Neuronal stem cell (in vitro differentiated cells): ENCODE measurements around the gene ADGRL3.

Source experiments
- DNase-seq: peaks from one replicate; pipeline ENCODE4 v3.0.0-alpha.2; 2013; ENCODE audit warnings: low spot score
- H2AFZ ChIP-seq: one replicate; pipeline ENCODE4 v1.6.1; 2013; ENCODE audit warnings: mild to moderate bottlenecking, low read length, inconsistent platforms
- H2AK5ac ChIP-seq: 2 replicates; pipeline ENCODE4 v1.6.1; 2013; ENCODE audit warnings: low read depth, mild to moderate bottlenecking, inconsistent platforms, low read length, moderate library complexity, mixed read lengths
- H2BK120ac ChIP-seq: 2 replicates; pipeline ENCODE4 v1.6.1; 2013; ENCODE audit warnings: low read depth, mild to moderate bottlenecking, inconsistent platforms, low read length, moderate library complexity, mixed read lengths
- H2BK12ac ChIP-seq: one replicate; pipeline ENCODE4 v1.6.1; 2013; ENCODE audit warnings: low read length, inconsistent platforms
- H2BK15ac ChIP-seq: 2 replicates; pipeline ENCODE4 v1.6.1; 2013; ENCODE audit warnings: mild to moderate bottlenecking, low read length, inconsistent platforms, mixed read lengths
- H2BK5ac ChIP-seq: one replicate; pipeline ENCODE4 v1.6.1; 2013; ENCODE audit warnings: inconsistent platforms, mild to moderate bottlenecking, low read length, moderate library complexity
- H3K14ac ChIP-seq: one replicate; pipeline ENCODE4 v1.6.1; 2013; ENCODE audit warnings: low read length, inconsistent platforms
- H3K18ac ChIP-seq: 2 replicates; pipeline ENCODE4 v1.6.1; 2013; ENCODE audit warnings: low read length, inconsistent platforms
- H3K23ac ChIP-seq: 2 replicates; pipeline ENCODE4 v1.6.1; 2013; ENCODE audit warnings: low read depth, mild to moderate bottlenecking, mixed read lengths, low read length, inconsistent platforms; ENCODE audit not compliant: poor library complexity
- H3K27ac ChIP-seq: replicated peaks from 3 replicates; pipeline ENCODE4 v1.5.1; 2013; ENCODE audit warnings: low read length, inconsistent platforms
- H3K27me3 ChIP-seq, 3 experiments: 2 replicates each; pipeline ENCODE4 v1.6.1; 2013; ENCODE audit warnings: low read length in 3 of 3, mild to moderate bottlenecking in 2 of 3, inconsistent platforms in 1 of 3, low read depth in 1 of 3, mixed read lengths in 1 of 3, moderate library complexity in 1 of 3; ENCODE audit not compliant: control insufficient read depth in 3 of 3, insufficient read depth in 3 of 3
- H3K36me3 ChIP-seq, 2 donors: replicated peaks in 1 of 2; 2 replicates each; pipeline ENCODE4 v1.6.1; 2013; ENCODE audit warnings: low read length in 2 of 2; ENCODE audit not compliant: control insufficient read depth in 2 of 2, insufficient read depth in 2 of 2
- H3K4ac ChIP-seq: 2 replicates; pipeline ENCODE4 v1.6.1; 2013; ENCODE audit warnings: inconsistent platforms, mild to moderate bottlenecking, low read length, moderate library complexity
- H3K4me1 ChIP-seq, 2 donors: 1 replicate in 1 of 2; 2 replicates in 1 of 2; pipeline ENCODE4 v1.6.1; 2013; ENCODE audit warnings: low read length in 2 of 2, low read depth in 1 of 2; ENCODE audit not compliant: control insufficient read depth in 2 of 2, insufficient read depth in 1 of 2
- H3K4me2 ChIP-seq: one replicate; pipeline ENCODE4 v1.6.1; 2013; ENCODE audit warnings: mild to moderate bottlenecking, low read length, inconsistent platforms; ENCODE audit not compliant: insufficient read depth, poor library complexity, severe bottlenecking
- H3K4me3 ChIP-seq, 2 donors: 2 replicates each; pipeline ENCODE4 v1.5.1; 2013; ENCODE audit warnings: low read length in 2 of 2, mild to moderate bottlenecking in 2 of 2, inconsistent platforms in 1 of 2, moderate library complexity in 1 of 2
- H3K79me1 ChIP-seq: one replicate; pipeline ENCODE4 v1.6.1; 2013; ENCODE audit warnings: low read depth, mild to moderate bottlenecking, inconsistent platforms, low read length, moderate library complexity
- H3K9ac ChIP-seq: one replicate; pipeline ENCODE4 v1.6.1; 2013; ENCODE audit warnings: mild to moderate bottlenecking, low read depth, low read length, inconsistent platforms; ENCODE audit not compliant: poor library complexity
- H3K9me3 ChIP-seq, 2 donors: replicated peaks in 1 of 2; 2 replicates each; pipeline versions ENCODE3 to v1.6.1; 2013; ENCODE audit warnings: low read length in 2 of 2, mild to moderate bottlenecking in 2 of 2, inconsistent platforms in 1 of 2, low read depth in 1 of 2, mixed read lengths in 1 of 2, moderate library complexity in 1 of 2; ENCODE audit not compliant: control insufficient read depth in 2 of 2, insufficient read depth in 1 of 2
- H4K8ac ChIP-seq: one replicate; pipeline ENCODE4 v1.6.1; 2013; ENCODE audit warnings: low read depth, mild to moderate bottlenecking, inconsistent platforms, low read length, moderate library complexity
- H4K91ac ChIP-seq: one replicate; pipeline ENCODE4 v1.6.1; 2013; ENCODE audit warnings: low read length, low read depth, mild to moderate bottlenecking, inconsistent platforms; ENCODE audit not compliant: poor library complexity
- WGBS, 2 donors: extraction: QIAGEN DNeasy Blood & Tissue Kit; methylation state at CpG; one replicate each; pipeline ENCODE4 v1.1.7; 2013; ENCODE audit warnings: missing lambda C conversion rate in 2 of 2, mixed read lengths in 1 of 2; ENCODE audit not compliant: insufficient read length in 2 of 2, insufficient replicate concordance in 1 of 2; ENCODE audit errors: extremely low coverage in 2 of 2; 5-methylcytosine and 5-hydroxymethylcytosine counted together

ADGRL3 gene

DNA sequence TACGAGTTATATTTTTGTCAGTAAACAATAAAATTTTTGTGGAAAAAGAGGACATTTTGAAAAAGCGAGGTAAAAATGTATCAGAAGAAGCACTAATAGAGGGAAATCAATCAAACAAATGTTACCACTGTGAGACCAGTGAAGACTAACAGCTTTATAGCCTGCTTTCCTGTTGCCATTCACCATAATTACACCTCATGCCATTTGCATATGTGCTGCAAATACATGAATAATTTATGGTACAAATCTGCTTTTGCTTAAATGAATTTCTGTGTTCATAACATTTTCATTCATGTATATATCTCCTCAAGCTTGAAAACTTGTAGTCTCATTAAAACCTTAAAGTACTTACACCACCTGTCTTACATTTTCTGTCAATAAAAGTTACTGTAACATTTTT lies 830.8 kb downstream of the ADGRL3 start:
- Histone ChIP-seq H3K4me2 (no peak overlapping the region), H3K18ac (no peak overlapping the region), H3K4me3 (no peak overlapping the region), H3K27ac (no peak overlapping the region), H3K9me3 (no peaks in the 10 kb centered on the region), H3K23ac (no peak overlapping the region), H2AFZ (no peak overlapping the region), H2AK5ac (no peak overlapping the region), H3K14ac (no peak overlapping the region), H2BK12ac (no peak overlapping the region), H4K8ac (no peak overlapping the region), H2BK15ac (no peak overlapping the region), H4K91ac (no peak overlapping the region), H3K79me1 (no peaks in the 10 kb centered on the region), H3K9ac (no peak overlapping the region), H3K4ac (no peak overlapping the region), H3K4me1 (no peaks in the 10 kb centered on the region), H3K36me3 (no peaks in the 10 kb centered on the region), H3K27me3 (no peaks in the 10 kb centered on the region), H2BK120ac (no peak overlapping the region), H2BK5ac (no peak overlapping the region)
- no peak for DNase-seq
- WGBS, 2 donors: no CpG with 5 or more reads among the region's 2 CpGs

DNA sequence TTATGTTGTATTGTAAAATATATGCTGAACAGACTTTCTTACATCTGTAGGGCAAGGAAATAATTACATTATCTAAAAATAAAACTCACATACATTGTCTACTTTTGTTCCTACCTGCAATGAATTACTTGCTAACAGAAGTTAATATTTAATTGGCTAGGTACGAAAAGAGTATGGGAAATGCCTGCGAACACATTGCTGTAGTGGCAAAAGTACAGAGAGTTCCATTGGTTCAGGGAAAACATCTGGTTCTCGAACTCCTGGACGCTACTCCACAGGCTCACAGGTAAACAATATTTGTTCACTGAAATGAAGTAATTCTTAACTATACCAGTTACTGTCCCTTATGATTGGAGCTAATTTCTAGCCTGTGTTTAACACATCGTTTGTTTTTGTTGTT lies 837.4 kb downstream of the ADGRL3 start:
- no peak overlapping the region for H3K27ac ChIP-seq
- WGBS, 2 donors: no CpG with 5 or more reads among the region's 5 CpGs

DNA sequence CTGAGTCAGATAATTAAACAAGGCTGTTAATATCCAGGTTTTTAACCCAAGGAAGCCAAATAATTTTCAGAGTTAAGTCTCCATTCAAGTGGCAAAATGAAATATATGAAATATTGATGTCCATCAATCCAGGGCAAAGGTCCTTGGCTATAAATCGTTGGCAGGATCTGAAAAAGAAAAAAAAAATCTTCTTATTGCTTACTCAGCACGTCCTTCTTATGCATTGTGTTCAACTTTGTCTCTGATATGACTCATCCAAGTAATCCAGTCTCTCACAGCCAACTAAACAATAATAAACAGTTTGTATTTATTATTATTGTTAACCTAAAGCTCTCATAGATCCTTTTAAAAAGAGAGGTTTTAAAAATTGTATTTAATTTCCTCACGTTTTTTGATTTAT lies 851.2 kb downstream of the ADGRL3 start:
- no CpG with 5 or more reads among the region's 3 CpGs for WGBS, 2 donors
- H2BK15ac ChIP-seq: no peak overlapping the region
- H3K18ac ChIP-seq: no peak overlapping the region
- no peak overlapping the region for H3K23ac ChIP-seq
- H3K27me3 ChIP-seq: no peaks in the 10 kb centered on the region
- H3K4me3 ChIP-seq: no peak overlapping the region
- no peaks in the 10 kb centered on the region for H3K4me1 ChIP-seq
- no peak overlapping the region for H2AK5ac ChIP-seq
- H2AFZ ChIP-seq: no peak overlapping the region
- no peaks in the 10 kb centered on the region for H3K36me3 ChIP-seq
- no peak overlapping the region for H2BK5ac ChIP-seq
- H3K4ac ChIP-seq: no peak overlapping the region
- H3K14ac ChIP-seq: no peak overlapping the region
- H3K79me1 ChIP-seq: no peaks in the 10 kb centered on the region
- DNase-seq: no peak
- H4K91ac ChIP-seq: no peak overlapping the region
- no peak overlapping the region for H4K8ac ChIP-seq
- H2BK12ac ChIP-seq: no peak overlapping the region
- H3K4me2 ChIP-seq: no peak overlapping the region
- no peak overlapping the region for H3K27ac ChIP-seq
- H3K9me3 ChIP-seq: no peaks in the 10 kb centered on the region
- no peak overlapping the region for H2BK120ac ChIP-seq
- H3K9ac ChIP-seq: no peak overlapping the region

More for the DNA sequence above, 837.4 kb downstream of the ADGRL3 start:
- no peak overlapping the region for H2BK12ac ChIP-seq
- no peak overlapping the region for H3K23ac ChIP-seq
- no peak for DNase-seq
- H3K4ac ChIP-seq: no peak overlapping the region
- no peaks in the 10 kb centered on the region for H3K79me1 ChIP-seq
- H3K14ac ChIP-seq: no peak overlapping the region
- no peaks in the 10 kb centered on the region for H3K27me3 ChIP-seq
- H3K36me3 ChIP-seq: no peaks in the 10 kb centered on the region
- H2BK120ac ChIP-seq: no peak overlapping the region
- H3K4me3 ChIP-seq: no peak overlapping the region
- H3K4me2 ChIP-seq: no peak overlapping the region
- H3K9ac ChIP-seq: no peak overlapping the region
- H2AFZ ChIP-seq: no peak overlapping the region
- no peaks in the 10 kb centered on the region for H3K9me3 ChIP-seq
- H2AK5ac ChIP-seq: no peak overlapping the region
- no peak overlapping the region for H4K8ac ChIP-seq
- no peak overlapping the region for H3K18ac ChIP-seq
- no peaks in the 10 kb centered on the region for H3K4me1 ChIP-seq
- no peak overlapping the region for H4K91ac ChIP-seq
- no peak overlapping the region for H2BK15ac ChIP-seq
- no peak overlapping the region for H2BK5ac ChIP-seq

DNA sequence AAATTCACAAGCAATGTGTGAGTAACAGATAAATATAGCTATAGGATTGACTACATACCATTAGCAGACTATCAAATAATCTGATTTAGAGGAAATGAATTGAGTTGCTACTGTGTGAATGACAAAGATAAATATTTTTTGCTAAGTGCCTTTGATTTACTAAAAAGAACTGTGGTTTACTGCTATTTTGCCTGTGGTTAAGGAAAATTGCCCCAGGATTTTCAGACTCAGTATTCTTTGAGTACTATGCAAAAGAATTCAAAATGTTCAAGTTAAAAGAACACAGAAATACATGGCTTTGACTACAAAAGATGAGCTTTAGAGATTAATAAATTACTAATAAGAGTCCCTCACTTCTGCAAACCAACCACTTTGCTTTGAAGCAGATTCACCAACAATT lies 853.8 kb downstream of the ADGRL3 start:
- H3K4me1 ChIP-seq: no peaks in the 10 kb centered on the region
- H2BK15ac ChIP-seq: no peak overlapping the region
- H3K9me3 ChIP-seq: no peaks in the 10 kb centered on the region
- H2AK5ac ChIP-seq: no peak overlapping the region
- H2BK120ac ChIP-seq: no peak overlapping the region
- no peak overlapping the region for H2AFZ ChIP-seq
- no peaks in the 10 kb centered on the region for H3K27me3 ChIP-seq
- H3K4me3 ChIP-seq: no peak overlapping the region
- DNase-seq: no peak
- H3K18ac ChIP-seq: no peak overlapping the region
- H3K14ac ChIP-seq: no peak overlapping the region
- no peak overlapping the region for H4K8ac ChIP-seq
- no peak overlapping the region for H3K4ac ChIP-seq
- H3K27ac ChIP-seq: no peak overlapping the region
- no peak overlapping the region for H3K4me2 ChIP-seq
- H3K23ac ChIP-seq: no peak overlapping the region
- H2BK12ac ChIP-seq: no peak overlapping the region
- no peak overlapping the region for H4K91ac ChIP-seq
- no peaks in the 10 kb centered on the region for H3K36me3 ChIP-seq
- H2BK5ac ChIP-seq: no peak overlapping the region
- no peaks in the 10 kb centered on the region for H3K79me1 ChIP-seq
- no peak overlapping the region for H3K9ac ChIP-seq
